Fibroblast of skin of back (primary cell): ENCODE results near the gene GPRC5A.
A peak's percentile ranks its signal among the peaks of the same experiment; 100 is the strongest.

Source experiments
- DNase-seq: peaks from one replicate; pipeline ENCODE4 v3.0.0-alpha.2; 2013

Gene GPRC5A

DNA sequence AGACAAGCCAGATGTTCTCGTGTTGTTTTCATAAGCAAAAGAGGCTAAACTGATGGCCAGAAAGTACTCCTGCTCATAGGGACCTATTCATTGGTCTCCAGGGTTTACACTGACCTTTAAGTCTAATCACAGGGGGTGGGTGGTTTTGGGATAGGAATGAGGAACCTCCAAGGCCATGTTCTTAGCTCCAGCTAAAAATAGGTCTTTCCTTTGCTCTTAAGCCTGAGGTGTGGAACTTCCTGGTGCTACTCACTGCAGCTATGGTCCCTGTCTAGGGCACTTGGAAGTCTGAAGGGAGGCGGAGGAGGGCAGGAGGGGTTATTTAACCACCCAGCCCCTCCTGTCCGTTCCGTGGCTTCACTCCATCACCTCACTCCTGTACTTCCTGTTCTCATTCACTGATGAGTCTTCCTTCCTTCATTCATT, 18.6 kb downstream of the GPRC5A start:
- no peak for DNase-seq

DNA sequence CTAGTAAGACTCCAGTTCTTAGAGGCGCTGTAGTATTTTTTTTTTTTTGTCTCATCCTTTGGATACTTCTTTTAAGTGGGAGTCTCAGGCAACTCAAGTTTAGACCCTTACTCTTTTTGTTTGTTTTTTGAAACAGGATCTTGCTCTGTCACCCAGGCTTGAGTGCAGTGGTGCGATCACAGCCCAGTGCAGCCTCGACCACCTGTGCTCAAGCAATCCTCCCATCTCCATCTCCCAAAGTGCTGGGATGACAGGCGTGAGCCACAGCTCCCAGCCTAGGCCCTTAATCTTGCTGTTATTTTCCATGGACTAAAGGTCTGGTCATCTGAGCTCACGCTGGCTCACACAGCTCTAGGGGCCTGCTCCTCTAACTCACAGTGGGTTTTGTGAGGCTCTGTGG, 21.3 kb downstream of the GPRC5A start:
- DNase-seq: no peak

- DNase-seq: no peak
These were observed 24.3 kb downstream of the GPRC5A start for GRCh38 chr12:12915656-12916055.

DNA sequence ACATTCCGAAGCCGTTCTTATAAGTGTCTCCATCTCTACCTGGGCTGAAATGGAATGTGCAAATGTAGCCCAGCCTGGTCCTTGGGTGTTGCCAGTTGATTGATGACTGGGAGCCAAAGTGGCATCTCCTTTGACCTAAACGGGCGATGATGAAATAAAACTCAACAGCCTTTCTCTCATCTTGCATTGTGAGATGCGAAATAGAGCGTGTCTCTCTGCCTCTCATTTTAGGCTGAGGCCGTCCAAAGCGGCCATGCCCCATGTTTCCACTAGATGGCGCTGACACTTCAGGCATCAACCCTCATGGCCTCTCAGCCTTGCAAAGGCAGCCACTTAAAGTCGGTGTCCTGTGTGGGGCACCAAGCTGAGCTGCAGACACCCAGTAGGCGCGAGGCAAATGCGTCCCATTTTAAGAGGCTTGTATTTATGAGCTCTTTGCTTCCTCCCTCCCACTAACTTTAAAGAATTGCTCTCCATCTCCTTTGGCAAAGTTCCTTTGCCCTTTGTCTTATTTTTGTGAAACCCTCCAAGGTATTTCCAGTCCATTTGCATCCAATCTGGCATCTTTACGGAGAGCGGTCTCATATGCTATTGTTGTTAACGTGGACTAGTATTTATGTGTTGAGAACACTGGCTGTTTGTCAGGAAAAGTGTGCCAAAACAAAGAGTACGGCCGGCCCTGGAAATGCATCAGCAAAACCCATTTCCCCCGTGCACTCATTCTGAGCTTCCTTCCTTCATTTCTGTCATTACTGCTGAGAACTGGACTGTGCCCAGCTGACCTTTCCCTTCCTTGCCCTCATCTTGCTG, 25.0 kb downstream of the GPRC5A start:
- peak; percentile 74 for DNase-seq

GRCh38 chr12:12917517-12917916, 26.2 kb downstream of the GPRC5A start:
- DNase-seq: no peak

- no peak for DNase-seq
These were observed 27.5 kb downstream of the GPRC5A start for GRCh38 chr12:12918781-12919389.

DNA sequence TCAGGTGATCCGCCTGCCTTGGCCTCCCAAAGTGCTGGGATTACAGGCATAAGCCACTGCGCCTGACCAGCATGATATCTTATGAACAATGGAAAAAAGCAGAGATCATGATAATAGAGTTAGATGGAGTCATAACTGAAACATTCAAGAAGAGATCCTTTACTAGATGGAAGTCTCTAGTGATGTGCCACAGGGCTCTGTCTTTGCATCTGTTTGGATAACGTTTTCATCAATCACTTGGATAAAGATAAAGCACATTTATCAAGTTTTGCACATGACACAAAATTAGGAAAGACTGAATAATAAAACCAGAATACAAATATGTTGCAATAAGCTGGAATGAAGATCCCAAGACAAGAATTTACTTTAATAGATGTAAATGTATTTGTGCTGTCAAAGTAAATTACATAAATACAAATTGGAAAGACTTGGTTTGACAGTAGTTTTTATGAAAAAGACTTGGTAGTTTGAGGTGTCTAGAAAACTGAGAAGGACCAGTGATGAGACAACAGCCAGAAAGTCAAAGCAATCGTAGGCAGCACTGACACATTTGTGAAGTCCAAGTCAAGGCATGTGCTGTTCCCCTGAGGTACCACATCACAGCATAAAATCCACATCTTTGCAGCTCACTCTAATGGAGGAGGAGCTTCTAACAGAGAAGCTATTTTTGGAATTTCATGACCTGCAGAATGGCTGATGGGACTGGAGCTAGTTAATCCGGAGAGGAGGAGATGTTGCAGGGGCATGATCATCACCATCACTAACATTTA, 28.5 kb downstream of the GPRC5A start:
- no peak for DNase-seq

GRCh38 chr12:12922191-12922616, 30.8 kb downstream of the GPRC5A start:
- DNase-seq: peak; percentile 50

DNA sequence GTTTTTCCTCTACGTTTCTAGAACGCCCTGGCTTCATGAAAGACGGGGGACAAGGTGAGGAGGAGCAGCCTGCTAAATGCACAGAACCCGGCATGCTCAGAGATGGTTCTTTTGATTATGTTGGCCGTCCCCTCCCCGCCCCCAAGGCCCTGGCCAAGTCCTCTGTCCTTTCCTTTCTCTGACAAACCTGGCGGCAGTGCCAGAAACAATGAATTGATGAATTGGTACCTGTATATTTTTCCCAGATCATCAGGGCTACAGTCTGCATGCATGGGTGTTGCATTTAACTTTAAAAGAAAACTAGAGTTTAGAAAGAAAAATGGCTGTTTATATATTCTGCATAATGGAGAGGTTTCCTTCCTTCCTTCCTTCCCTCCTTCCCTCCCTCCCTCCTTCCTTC, 31.6 kb downstream of the GPRC5A start:
- no peak for DNase-seq

- no peak for DNase-seq
These were observed 32.8 kb downstream of the GPRC5A start for GRCh38 chr12:12924169-12924568.

GRCh38 chr12:12925388-12925787, 34.0 kb downstream of the GPRC5A start:
- no peak for DNase-seq

- DNase-seq: peak; percentile 87
These were observed 35.3 kb downstream of the GPRC5A start for GRCh38 chr12:12926571-12927071.

DNA sequence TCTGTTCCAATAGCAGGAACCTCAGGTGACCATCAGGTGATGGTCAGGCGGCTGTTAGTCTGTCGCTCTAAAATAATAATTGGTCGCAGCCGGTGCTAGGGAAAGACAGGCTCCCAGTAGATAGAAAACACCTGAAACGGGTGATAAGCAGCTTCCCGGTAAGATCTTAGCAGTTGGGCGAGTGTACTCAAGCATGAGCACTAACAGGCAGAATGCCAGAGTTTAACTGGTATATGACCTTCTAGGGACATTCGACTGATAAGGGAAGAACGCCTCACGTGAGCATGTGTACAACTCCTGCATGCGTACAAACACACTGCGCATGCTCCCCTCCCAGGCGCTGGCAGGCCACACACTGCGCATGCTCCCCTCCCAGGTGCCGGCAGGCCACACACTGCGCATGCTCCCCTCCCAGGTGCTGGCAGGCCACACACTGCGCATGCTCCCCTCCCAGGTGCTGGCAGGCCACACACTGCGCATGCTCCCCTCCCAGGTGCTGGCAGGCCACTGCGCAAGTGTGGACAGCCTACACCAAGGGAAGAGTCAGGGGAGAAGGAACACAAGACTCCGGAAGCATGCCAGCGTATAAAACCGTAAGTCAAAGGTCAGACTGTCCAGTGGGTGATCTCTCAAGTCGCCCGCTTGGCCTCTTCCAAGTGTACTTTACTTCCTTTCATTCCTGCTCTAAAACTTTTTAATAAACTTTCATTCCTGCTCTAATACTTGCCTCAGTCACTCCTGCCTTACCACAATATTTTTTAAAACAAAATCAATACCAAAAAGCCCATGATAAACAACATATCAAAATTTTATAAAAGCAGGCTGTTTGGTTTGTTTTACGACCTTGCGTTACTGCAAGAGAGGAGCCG, 36.1 kb downstream of the GPRC5A start:
- DNase-seq: no peak

DNA sequence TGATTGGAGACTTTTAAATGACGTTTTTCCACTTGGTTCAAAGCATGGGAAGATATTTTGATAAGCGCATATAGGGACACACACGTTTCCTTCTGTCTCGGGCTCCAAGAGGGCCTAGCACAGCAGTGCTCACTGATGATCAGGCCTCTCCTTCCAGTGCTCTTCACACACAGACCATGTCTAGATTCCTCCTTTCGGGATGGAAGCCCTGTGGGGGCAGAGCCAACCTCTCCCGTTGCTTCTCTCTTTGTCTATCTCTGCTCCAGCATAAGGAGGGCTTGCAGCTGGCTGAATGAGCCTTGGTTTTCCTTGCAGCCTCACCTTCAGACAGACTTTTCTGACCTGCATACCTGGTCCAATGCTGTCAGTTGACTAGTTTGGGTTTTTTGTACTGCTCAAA, 38.3 kb downstream of the GPRC5A start:
- no peak for DNase-seq

GRCh38 chr12:12930633-12931219, 39.4 kb downstream of the GPRC5A start:
- no peak for DNase-seq

DNA sequence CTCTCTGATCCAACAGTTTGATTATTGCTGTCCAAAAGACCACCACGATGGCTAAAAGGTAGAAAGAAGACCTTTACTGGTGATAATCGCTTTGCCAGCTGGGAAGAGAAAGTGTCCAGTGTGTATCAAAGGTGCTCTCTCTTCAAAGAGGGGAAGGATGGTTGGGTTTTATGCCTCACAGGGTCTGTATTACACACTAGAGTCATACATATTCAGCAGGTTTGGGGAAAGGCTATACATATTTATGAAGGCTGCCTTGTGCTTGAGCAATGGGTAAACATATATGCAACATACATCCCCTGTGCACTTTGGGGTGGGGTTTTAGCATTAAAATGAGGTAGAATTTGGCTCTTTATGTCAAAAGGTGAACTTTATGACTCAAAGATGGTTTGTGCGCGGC, 42.4 kb downstream of the GPRC5A start:
- DNase-seq: no peak

DNA sequence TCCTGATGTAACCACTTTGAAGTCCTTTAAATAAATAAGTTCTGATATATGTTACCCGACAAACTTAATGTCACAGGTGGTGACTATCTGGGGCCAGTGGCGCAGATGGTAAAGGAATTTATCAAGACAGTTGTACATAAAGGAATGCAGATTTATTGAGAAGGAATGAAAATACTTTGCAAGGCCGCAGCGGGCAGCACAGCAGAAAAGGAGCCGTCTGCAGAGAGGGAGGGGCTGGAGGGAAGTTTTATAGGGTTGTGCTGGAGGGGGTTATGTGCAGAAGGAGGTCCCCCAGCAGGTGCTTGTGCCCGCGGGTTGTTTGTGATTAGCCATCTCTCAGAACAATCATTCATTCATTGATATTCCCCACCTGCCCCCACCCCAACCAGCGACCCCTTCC, 43.2 kb downstream of the GPRC5A start:
- no peak for DNase-seq

DNA sequence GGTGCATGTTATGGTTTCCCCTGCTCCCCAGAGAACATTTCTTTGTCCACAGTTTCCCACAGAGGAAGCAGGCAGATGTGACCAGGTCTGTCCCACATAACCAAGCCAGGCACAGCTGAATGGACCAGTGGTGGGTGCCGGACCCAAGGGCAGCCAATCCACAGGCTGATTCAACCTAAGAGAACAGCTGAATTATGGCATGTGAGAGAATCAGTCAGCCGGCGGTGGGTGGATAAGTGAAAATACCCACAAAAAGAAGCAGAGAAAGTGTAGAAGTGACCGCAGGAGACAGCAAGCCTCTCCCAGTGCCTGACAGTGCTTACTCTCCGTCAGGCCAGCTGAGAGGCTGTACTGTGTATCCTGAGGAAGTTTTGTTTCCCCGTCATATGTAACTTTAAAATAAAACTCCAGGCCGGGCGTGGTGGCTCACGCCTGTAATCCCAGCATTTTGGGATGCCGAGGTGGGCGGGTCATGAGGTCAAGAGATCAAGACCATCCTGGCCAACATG, 45.7 kb downstream of the GPRC5A start:
- DNase-seq: no peak

DNA sequence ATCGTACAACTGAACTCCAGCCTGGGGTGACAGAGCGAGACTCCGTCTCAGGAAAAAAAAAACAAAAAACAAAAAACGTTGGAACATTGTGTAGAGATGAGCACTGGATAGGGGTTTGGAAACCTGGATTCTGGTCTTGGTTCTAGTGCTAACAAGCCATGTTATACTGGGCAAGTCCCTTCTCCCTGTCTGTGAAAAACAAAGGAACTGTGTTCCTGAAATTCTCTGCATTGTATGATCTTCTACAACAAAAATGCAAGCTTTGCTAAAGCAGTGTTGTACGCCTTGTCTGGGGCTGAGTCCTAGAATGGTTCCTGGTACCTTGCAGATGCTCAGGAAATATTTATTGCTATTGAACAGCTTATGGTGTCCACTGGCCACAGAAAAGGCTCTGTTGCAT, 47.2 kb downstream of the GPRC5A start:
- DNase-seq: no peak

DNA sequence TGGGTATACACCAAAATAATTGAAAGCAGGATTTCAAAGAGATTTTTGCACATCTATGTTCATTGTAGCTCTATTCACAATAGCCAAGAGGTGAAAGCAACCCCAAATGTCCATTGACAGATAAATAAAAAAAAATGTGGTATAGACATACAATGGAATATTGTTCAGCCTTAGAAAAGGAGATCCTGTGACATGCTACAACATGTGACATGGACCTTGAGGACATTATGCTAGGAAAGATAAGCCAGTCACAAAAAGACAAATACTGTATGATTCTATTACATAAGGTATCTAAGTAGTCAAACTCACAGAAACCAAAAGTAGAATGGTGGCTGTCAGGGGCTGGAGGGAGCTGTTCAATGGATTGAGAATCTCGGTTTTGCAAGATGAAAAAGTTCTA, 48.5 kb downstream of the GPRC5A start:
- DNase-seq: no peak

- no peak for DNase-seq
These were observed 50.3 kb downstream of the GPRC5A start for GRCh38 chr12:12941450-12942350.
